Measurements from ENCODE around the gene NHSL2.

Gene NHSL2

GRCh38 chrX:72081605-72082320 is 171.1 kb downstream of the NHSL2 start:
- FAIRE-seq: no peak

- FAIRE-seq: no peak
Measured at GRCh38 chrX:72083291-72083690, 172.6 kb downstream of the NHSL2 start.

GRCh38 chrX:72084114-72084513 is 173.5 kb downstream of the NHSL2 start:
- no peak for FAIRE-seq

- FAIRE-seq: no peak
Measured at GRCh38 chrX:72086995-72087394, 176.3 kb downstream of the NHSL2 start.

- FAIRE-seq: no peak
Measured at GRCh38 chrX:72088761-72089160, 178.1 kb downstream of the NHSL2 start.

- no peak for FAIRE-seq
Measured at GRCh38 chrX:72089254-72089653, 178.6 kb downstream of the NHSL2 start.

GRCh38 chrX:72094894-72095293 is 184.2 kb downstream of the NHSL2 start:
- no peak for FAIRE-seq

GRCh38 chrX:72095370-72095769 is 184.7 kb downstream of the NHSL2 start:
- no peak for FAIRE-seq

GRCh38 chrX:72097098-72097497 is 186.5 kb downstream of the NHSL2 start:
- FAIRE-seq: no peak

GRCh38 chrX:72100051-72100755 is 189.6 kb downstream of the NHSL2 start:
- FAIRE-seq: no peak

GRCh38 chrX:72100824-72101351 is 190.2 kb downstream of the NHSL2 start:
- no peak for FAIRE-seq

GRCh38 chrX:72101597-72102037 is 191.0 kb downstream of the NHSL2 start:
- no peak for FAIRE-seq

- FAIRE-seq: no peak
Measured at GRCh38 chrX:72102126-72102525, 191.5 kb downstream of the NHSL2 start.

- FAIRE-seq: no peak
Measured at GRCh38 chrX:72102760-72103159, 192.1 kb downstream of the NHSL2 start.

- no peak for FAIRE-seq
Measured at GRCh38 chrX:72105436-72105835, 194.8 kb downstream of the NHSL2 start.

- no peak for FAIRE-seq
Measured at GRCh38 chrX:72107320-72107719, 196.7 kb downstream of the NHSL2 start.

- no peak for FAIRE-seq
Measured at GRCh38 chrX:72107841-72108595, 197.4 kb downstream of the NHSL2 start.

- FAIRE-seq: no peak
Measured at GRCh38 chrX:72108666-72109065, 198.0 kb downstream of the NHSL2 start.

- no peak for FAIRE-seq
Measured at GRCh38 chrX:72110051-72110875, 199.6 kb downstream of the NHSL2 start.

- FAIRE-seq: no peak
Measured at GRCh38 chrX:72110876-72111708, 200.4 kb downstream of the NHSL2 start.

- FAIRE-seq: no peak
Measured at GRCh38 chrX:72113461-72113860, 202.8 kb downstream of the NHSL2 start.

GRCh38 chrX:72114306-72114705 is 203.7 kb downstream of the NHSL2 start:
- FAIRE-seq: no peak

Measured in A204.1 (cell line).